Measurements from ENCODE around the gene CHCT1.
"Not testable (repeated sequence)": the region's sequence is repeated elsewhere in the genome, so short reads cannot be mapped to it uniquely, and the experiment has no call there.

Gene CHCT1

GRCh38 chr17:60422162-60422665 is at the start of gene CHCT1:
TSS of gene CHCT1 (plus strand) at chr17:60422489. CDS start at chr17:60422593, 104 bp downstream.
- no peak for DNase-seq (ENCODE audit: low read depth in 2 of 2)

- DNase-seq (ENCODE audit: low read depth in 2 of 2) = no peak
These were observed 49.4 kb upstream of the CHCT1 start for GRCh38 chr17:60372790-60373483.

- not testable (repeated sequence) for DNase-seq (ENCODE audit: low read depth in 2 of 2)
These were observed 44.1 kb upstream of the CHCT1 start for GRCh38 chr17:60378187-60378586.

- not testable (repeated sequence) for DNase-seq (ENCODE audit: low read depth in 2 of 2)
These were observed 42.8 kb upstream of the CHCT1 start for GRCh38 chr17:60379461-60379860.

- no peak for DNase-seq (ENCODE audit: low read depth in 2 of 2)
These were observed 40.3 kb upstream of the CHCT1 start for GRCh38 chr17:60381958-60382357.

GRCh38 chr17:60383379-60383778 is 38.9 kb upstream of the CHCT1 start:
- no peak for DNase-seq (ENCODE audit: low read depth in 2 of 2)

GRCh38 chr17:60384921-60385320 is 37.4 kb upstream of the CHCT1 start:
- DNase-seq (ENCODE audit: low read depth in 2 of 2) = not testable (repeated sequence)

GRCh38 chr17:60386147-60387058 is 35.9 kb upstream of the CHCT1 start:
- DNase-seq (ENCODE audit: low read depth in 2 of 2) = no peak

GRCh38 chr17:60387666-60388065 is 34.6 kb upstream of the CHCT1 start:
- no peak for DNase-seq (ENCODE audit: low read depth in 2 of 2)

GRCh38 chr17:60388742-60389141 is 33.5 kb upstream of the CHCT1 start:
- DNase-seq (ENCODE audit: low read depth in 2 of 2) = no peak

- DNase-seq (ENCODE audit: low read depth in 2 of 2) = no peak
These were observed 32.1 kb upstream of the CHCT1 start for GRCh38 chr17:60390186-60390585.

- peak in 1 of 2 donors; percentile 9 for DNase-seq (ENCODE audit: low read depth in 2 of 2)
These were observed 31.3 kb upstream of the CHCT1 start for GRCh38 chr17:60390925-60391470.

- DNase-seq (ENCODE audit: low read depth in 2 of 2) = no peak
These were observed 30.7 kb upstream of the CHCT1 start for GRCh38 chr17:60391471-60392041.

GRCh38 chr17:60392042-60392844 is 30.0 kb upstream of the CHCT1 start, which contains the start of gene USP32:
TSS of gene USP32 (minus strand) at chr17:60392133. CDS start at chr17:60391939, 194 bp downstream.
- peak; percentile 99 for DNase-seq (ENCODE audit: low read depth in 2 of 2)

GRCh38 chr17:60392845-60393702 is 29.2 kb upstream of the CHCT1 start:
- DNase-seq (ENCODE audit: low read depth in 2 of 2) = peak; percentile 15 to 18

GRCh38 chr17:60393840-60394723 is 28.2 kb upstream of the CHCT1 start:
- DNase-seq (ENCODE audit: low read depth in 2 of 2) = no peak

- DNase-seq (ENCODE audit: low read depth in 2 of 2) = no peak
These were observed 26.7 kb upstream of the CHCT1 start for GRCh38 chr17:60395508-60396065.

GRCh38 chr17:60396412-60396811 is 25.9 kb upstream of the CHCT1 start:
- no peak for DNase-seq (ENCODE audit: low read depth in 2 of 2)

Data from stimulated activated CD4-positive, alpha-beta T cell treated with anti-CD3 and anti-CD28 coated beads, Interleukin-1b, Interleukin-23, amount 100 ng/mL, for 4 hours (primary cell).